HepG2 (cell line): Measurements from ENCODE around the gene NPY4R. TPM values are rescaled to one million over a fixed set of nuclear protein-coding genes. Genes with fewer than 3 reads are reported as not detected.
A peak's percentile ranks its signal among the peaks of the same experiment; 100 is the strongest.
"Not testable (repeated sequence)": the region's sequence is repeated elsewhere in the genome, so short reads cannot be mapped to it uniquely, and the experiment has no call there.

Experiments
- ATAC-seq: fragments of 200-7000 bp; cut with Tn5 transposase; 3 replicates; pipeline ENCODE4 v1.9.1; 2020; ENCODE audit warnings: mild to moderate bottlenecking, moderate library complexity
- BruUV-seq: library from RNA; stranded (reverse); fragments of 400-500 nt; replicated peaks from 2 replicates; lab custom pipeline; 2021; lab: Mats Ljungman, UMichigan
- CTCF ChIA-PET: fragments of 300-600 bp; formaldehyde crosslinking; extraction: SDS; loops from one replicate; lab custom pipeline; 2021; ENCODE audit warnings: low total read pairs, inconsistent platforms, low intra/inter-chr PET ratio; lab: Yijun Ruan, JAX
- POLR2A ChIA-PET: fragments of 350-600 bp; sonication (Branson Sonifier 250); formaldehyde crosslinking; loops from one replicate; lab custom pipeline; 2020; ENCODE audit warnings: antibody characterized with exemption, inconsistent platforms; lab: Yijun Ruan, JAX
- DNase-seq: peaks from one replicate; pipeline ENCODE4 v3.0.0-alpha.2; 2015; ENCODE audit warnings: low spot score
- FAIRE-seq: peaks from 3 replicates; lab custom pipeline; 2011; peaks lifted over from hg19 to GRCh38; lab: Jason Lieb, UNC
- H2AFZ ChIP-seq: one replicate; pipeline ENCODE4 v1.6.1; 2011; ENCODE audit warnings: low read length, inconsistent platforms
- H3K27ac ChIP-seq: fragments of 300-600 bp; 3 replicates; pipeline ENCODE4 v1.8.0; 2011; ENCODE audit warnings: mixed run types, mild to moderate bottlenecking, mixed read lengths, low read length, inconsistent platforms; ENCODE audit not compliant: insufficient read depth; ENCODE audit errors: extremely low read length
- H3K27me3 ChIP-seq, 2 experiments: fragments of 200-600 bp in 1 of 2; 2 replicates in 1 of 2; 3 replicates in 1 of 2; pipeline versions ENCODE4 v1.6.0 to v1.8.0; 2011; ENCODE audit warnings: low read length in 2 of 2, mild to moderate bottlenecking in 2 of 2, moderate library complexity in 2 of 2, inconsistent platforms in 1 of 2; ENCODE audit not compliant: insufficient read depth in 2 of 2, control insufficient read depth in 1 of 2
- H3K36me3 ChIP-seq, 2 experiments: fragments of 200-600 bp in 1 of 2; replicated peaks in 1 of 2; 2 replicates in 1 of 2; 3 replicates in 1 of 2; pipeline versions ENCODE4 v1.5.1 to v1.8.0; 2011; ENCODE audit warnings: low read length in 2 of 2, inconsistent platforms in 1 of 2; ENCODE audit not compliant: insufficient read depth in 2 of 2, control insufficient read depth in 1 of 2
- H3K4me1 ChIP-seq: 2 replicates; pipeline ENCODE4 v1.5.1; 2012; ENCODE audit warnings: low read length, inconsistent platforms; ENCODE audit not compliant: insufficient read depth
- H3K4me2 ChIP-seq: 2 replicates; pipeline ENCODE4 v1.6.0; 2011; ENCODE audit warnings: low read depth, low read length, inconsistent platforms
- H3K4me3 ChIP-seq, 3 experiments: fragments of 200-600 bp in 1 of 3; sonication (generic), shearing (Covaris generic) in 1 of 3; replicated peaks in 1 of 3; 2 replicates each; pipeline ENCODE4 v1.5.1; 2011 to 2016; ENCODE audit warnings: low read length in 3 of 3, inconsistent platforms in 2 of 3, low read depth in 2 of 3, mild to moderate bottlenecking in 2 of 3, control low read depth in 1 of 3, mixed read lengths in 1 of 3; ENCODE audit not compliant: insufficient read depth in 1 of 3
- H3K79me2 ChIP-seq: one replicate; pipeline ENCODE4 v1.6.1; 2011; ENCODE audit warnings: low read length, inconsistent platforms; ENCODE audit not compliant: insufficient read depth
- H3K9ac ChIP-seq: 2 replicates; pipeline ENCODE4 v1.6.0; 2011; ENCODE audit warnings: mild to moderate bottlenecking, low read depth, low read length, inconsistent platforms; ENCODE audit not compliant: insufficient read depth
- H3K9me3 ChIP-seq: 2 replicates; pipeline ENCODE4 v1.5.1; 2012; ENCODE audit warnings: mild to moderate bottlenecking, low read length
- H4K20me1 ChIP-seq: 2 replicates; pipeline ENCODE4 v1.6.0; 2011; ENCODE audit warnings: inconsistent platforms, mild to moderate bottlenecking, low read length, moderate library complexity; ENCODE audit not compliant: insufficient read depth
- WGBS: methylation state at CpG from one replicate; pipeline ENCODE4 v1.1.6; 2017; ENCODE audit warnings: low lambda C conversion rate; 5-methylcytosine and 5-hydroxymethylcytosine counted together
- in situ Hi-C: cut with HindIII; loops from 2 replicates; pipeline ENCODE4 v1.10.0; 2017; ENCODE audit warnings: low pct_unique_long_range_greater_than_20kb; ENCODE audit not compliant: extremely low pct_ligation_motif_present
- intact Hi-C: fragments of 100-400 bp; cut with micrococcal nuclease; formaldehyde crosslinking; loops from one replicate; pipeline ENCODE4 v1.10.0; 2022; ENCODE audit not compliant: unreplicated experiment
- polyA plus RNA-seq, 8 experiments: library from polyadenylated mRNA; depleted of rRNA in 3 of 8; stranded (reverse) in 7 of 8; unstranded in 1 of 8; fragments of >200 nt; fragmentation: Illumina TruSeq in 4 of 8; extraction: Trizol in 4 of 8; gene quantifications; 2 replicates each; pipeline versions ENCODE4 v1.2.1 to v1.2.3, GENCODE V29; 2011 to 2016; ENCODE audit warnings: low read depth in 4 of 8, missing spikeins in 1 of 8, mixed read lengths in 1 of 8; ENCODE audit not compliant: insufficient read depth in 1 of 8
- total RNA-seq, 5 experiments: library from RNA; depleted of rRNA; stranded (reverse); fragments of >200 nt; fragmentation: Illumina TruSeq; extraction: Trizol; gene quantifications; 2 replicates each; pipeline ENCODE4 v1.2.3, GENCODE V29; 2016; ENCODE audit warnings: low read depth in 1 of 5

The NPY4R gene
- total and polyA plus RNA-seq, 2 of the 13 experiments (the other 11 are each of a cell fraction or from before 2014, with no cell fraction given) = not detected

- H3K27me3 ChIP-seq, DNase-seq, POLR2A ChIA-PET, H4K20me1 ChIP-seq, H3K4me3 ChIP-seq, H2AFZ ChIP-seq, in situ Hi-C loops, H3K4me1 ChIP-seq, FAIRE-seq, H3K36me3 ChIP-seq, BruUV-seq, H3K27ac ChIP-seq, intact Hi-C loops, H3K9me3 ChIP-seq, H3K4me2 ChIP-seq, H3K79me2 ChIP-seq, CTCF ChIA-PET, H3K9ac ChIP-seq: not testable (repeated sequence)
- peak; percentile 89 for ATAC-seq
- WGBS = no CpG with 5 or more reads among the region's 3 CpGs
These were observed 8.7 kb downstream of the NPY4R start for GRCh38 chr10:46457071-46457470.

GRCh38 chr10:46455992-46456391 lies 9.8 kb downstream of the NPY4R start:
- POLR2A ChIA-PET, H3K4me2 ChIP-seq, DNase-seq, H3K4me1 ChIP-seq, ATAC-seq, H3K27ac ChIP-seq, H4K20me1 ChIP-seq, BruUV-seq, H2AFZ ChIP-seq, FAIRE-seq, H3K9ac ChIP-seq, H3K36me3 ChIP-seq, in situ Hi-C loops, H3K4me3 ChIP-seq, H3K79me2 ChIP-seq, intact Hi-C loops, H3K9me3 ChIP-seq, CTCF ChIA-PET, H3K27me3 ChIP-seq: not testable (repeated sequence)
- no CpG with 5 or more reads among the region's 2 CpGs for WGBS

GRCh38 chr10:46451365-46451764 lies 14.4 kb downstream of the NPY4R start:
- in situ Hi-C loops, H3K79me2 ChIP-seq, H3K36me3 ChIP-seq, H3K4me3 ChIP-seq, POLR2A ChIA-PET, DNase-seq, H3K27ac ChIP-seq, FAIRE-seq, H2AFZ ChIP-seq, CTCF ChIA-PET, H3K4me1 ChIP-seq, H4K20me1 ChIP-seq, H3K4me2 ChIP-seq, BruUV-seq, intact Hi-C loops, H3K27me3 ChIP-seq, H3K9ac ChIP-seq, H3K9me3 ChIP-seq: not testable (repeated sequence)
- peak; percentile 67 for ATAC-seq
- 0% methylated on average over 1 of the region's 1 CpG for WGBS

DNA sequence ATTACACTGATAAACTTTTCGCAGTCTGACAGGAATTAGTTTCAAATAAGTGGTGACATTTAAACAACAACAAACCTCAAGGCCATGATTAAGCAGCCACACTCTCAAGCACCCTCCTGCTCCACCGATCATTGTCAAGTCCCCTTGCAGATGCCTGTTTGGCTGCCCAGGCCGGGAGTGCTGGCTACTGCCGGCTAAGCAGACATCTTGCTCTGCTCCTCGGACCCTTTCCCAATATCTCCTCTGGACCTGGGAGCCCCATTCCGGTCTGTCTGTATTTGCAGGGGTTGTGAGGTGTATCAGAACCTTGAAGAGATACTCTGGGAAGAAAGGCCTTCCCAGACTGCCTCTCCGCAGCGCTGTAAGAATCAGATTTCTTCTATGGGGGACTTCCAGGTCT lies 14.9 kb downstream of the NPY4R start:
- WGBS = 45% methylated on average over 7 of the region's 8 CpGs
- H4K20me1 ChIP-seq, H3K4me3 ChIP-seq, CTCF ChIA-PET, in situ Hi-C loops, H3K79me2 ChIP-seq, POLR2A ChIA-PET, H3K4me1 ChIP-seq, H3K27me3 ChIP-seq, BruUV-seq, FAIRE-seq, H3K9me3 ChIP-seq, H3K27ac ChIP-seq, H3K4me2 ChIP-seq, H3K36me3 ChIP-seq, intact Hi-C loops, DNase-seq, H2AFZ ChIP-seq, H3K9ac ChIP-seq: not testable (repeated sequence)
- peak; percentile 24; the same call in 2 of the 3 replicates for ATAC-seq
